Measurements from ENCODE around the gene CHERP. TPM values are rescaled to one million over a fixed set of nuclear protein-coding genes. Genes with fewer than 3 reads are reported as not detected.
A peak's percentile ranks its signal among the peaks of the same experiment; 100 is the strongest.

Gene CHERP
- total RNA-seq (10 to 100 TPM; 11.0 to 21.7 (median 16.6) TPM), polyA plus RNA-seq (10 to 100 TPM; 23.8 to 26.8 TPM)

- ATAC-seq (peak; percentile 97 to 99 (median 98)), DNase-seq (peak; percentile 91 to 97 (median 93)), FAIRE-seq (no peak)
- Histone ChIP-seq H3K4me1 (peaks cover 18 to 25% (median 19%) of the 10 kb centered on the region in 3 donors), H3K4me3 (peak within 1 kb of the TSS; percentile 86 to 99 (median 92)), H3K9me3 (no peaks in the 10 kb centered on the region), H3K27ac (peak within 1 kb of the TSS; percentile 80 to 91 (median 84)), H3K36me3 (no peaks in the 10 kb centered on the region), H3K27me3 (no peaks in the 10 kb centered on the region)
- WGBS, 2 donors: 0% methylated on average over 88 to 108 of the region's 108 CpGs
- intact Hi-C loops (cut with DNase I): no loop called here
- TF ChIP-seq CTCF (IDR thresholded peaks at IDR 0.05): no peak
These were observed at the start of gene CHERP for GRCh38 chr19:16542045-16542909. TSS of gene CHERP (minus strand) at chr19:16542437. CDS start at chr19:16542378, 59 bp downstream.

- 88 to 89% methylated on average over 9 of the region's 9 CpGs for WGBS, 2 donors
- no peak for TF ChIP-seq CTCF (IDR thresholded peaks at IDR 0.05)
- intact Hi-C loops (cut with DNase I): no loop called here
These were observed 48.9 kb upstream of the CHERP start for GRCh38 chr19:16590876-16591802.

GRCh38 chr19:16589917-16590316 is 47.7 kb upstream of the CHERP start:
- DNase-seq (peak in 1 of 6 donors; percentile 73), ATAC-seq (no peak)
- intact Hi-C loops (cut with DNase I): no loop called here

More at GRCh38 chr19:16590876-16591802, 48.9 kb upstream of the CHERP start:
- Histone ChIP-seq H3K4me3 (no peak overlapping the region), H3K27me3 (no peaks in the 10 kb centered on the region), H3K9me3 (no peaks in the 10 kb centered on the region), H3K27ac (no peak overlapping the region), H3K36me3 (no peaks in the 10 kb centered on the region), H3K4me1 (peaks cover 17 to 36% (median 18%) of the 10 kb centered on the region in 3 donors)
- DNase-seq (peak in 1 of 6 donors; percentile 6), FAIRE-seq (no peak), ATAC-seq (no peak)

More at GRCh38 chr19:16589917-16590316, 47.7 kb upstream of the CHERP start:
- Histone ChIP-seq H3K9me3 (no peaks in the 10 kb centered on the region), H3K27me3 (no peaks in the 10 kb centered on the region), H3K4me1 (peaks cover 17 to 45% (median 18%) of the 10 kb centered on the region in 3 donors), H3K27ac (no peak overlapping the region), H3K4me3 (no peak overlapping the region), H3K36me3 (no peaks in the 10 kb centered on the region)
- no peak for TF ChIP-seq CTCF (IDR thresholded peaks at IDR 0.05)
- WGBS, 2 donors: 64 to 69% methylated on average over 3 of the region's 3 CpGs
- no peak for FAIRE-seq
